Testis (tissue), 2 donors: ENCODE measurements around the gene USP16.

Experiments
- POLR2A ChIP-seq: fragments of 450-650 bp; IDR thresholded peaks from one replicate; pipeline ENCODE4 v1.6.1; 2017; ENCODE audit warnings: antibody characterized with exemption, mild to moderate bottlenecking, moderate library complexity
- TF ChIP-seq, protein P1 (sequence below), 3 experiments: fragments of 450-650 bp in 2 of 3; fragments of 200-600 bp in 1 of 3; sonication (generic) in 1 of 3; IDR thresholded peaks; one replicate each; pipeline ENCODE4 v1.5.1; 2016 to 2019; ENCODE audit warnings: antibody characterized with exemption in 3 of 3, mild to moderate bottlenecking in 2 of 3, moderate library complexity in 1 of 3

DNA sequence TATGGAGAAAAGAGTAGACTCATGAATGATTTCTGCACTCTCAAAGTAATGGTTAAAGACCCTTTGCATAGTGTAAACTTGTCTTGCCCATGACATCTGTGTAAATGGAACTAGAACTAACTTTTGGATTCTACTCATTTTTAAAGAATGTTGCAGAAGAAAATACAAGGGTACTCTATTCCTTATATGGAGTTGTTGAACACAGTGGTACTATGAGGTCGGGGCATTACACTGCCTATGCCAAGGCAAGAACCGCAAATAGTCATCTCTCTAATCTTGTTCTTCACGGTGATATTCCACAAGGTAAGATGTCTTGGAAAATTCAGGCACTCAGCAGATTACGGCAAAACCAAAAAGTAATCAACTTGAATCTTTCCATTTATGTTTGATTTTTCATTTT lies 29.2 kb downstream of the USP16 start:
- TF ChIP-seq, protein P1, sequence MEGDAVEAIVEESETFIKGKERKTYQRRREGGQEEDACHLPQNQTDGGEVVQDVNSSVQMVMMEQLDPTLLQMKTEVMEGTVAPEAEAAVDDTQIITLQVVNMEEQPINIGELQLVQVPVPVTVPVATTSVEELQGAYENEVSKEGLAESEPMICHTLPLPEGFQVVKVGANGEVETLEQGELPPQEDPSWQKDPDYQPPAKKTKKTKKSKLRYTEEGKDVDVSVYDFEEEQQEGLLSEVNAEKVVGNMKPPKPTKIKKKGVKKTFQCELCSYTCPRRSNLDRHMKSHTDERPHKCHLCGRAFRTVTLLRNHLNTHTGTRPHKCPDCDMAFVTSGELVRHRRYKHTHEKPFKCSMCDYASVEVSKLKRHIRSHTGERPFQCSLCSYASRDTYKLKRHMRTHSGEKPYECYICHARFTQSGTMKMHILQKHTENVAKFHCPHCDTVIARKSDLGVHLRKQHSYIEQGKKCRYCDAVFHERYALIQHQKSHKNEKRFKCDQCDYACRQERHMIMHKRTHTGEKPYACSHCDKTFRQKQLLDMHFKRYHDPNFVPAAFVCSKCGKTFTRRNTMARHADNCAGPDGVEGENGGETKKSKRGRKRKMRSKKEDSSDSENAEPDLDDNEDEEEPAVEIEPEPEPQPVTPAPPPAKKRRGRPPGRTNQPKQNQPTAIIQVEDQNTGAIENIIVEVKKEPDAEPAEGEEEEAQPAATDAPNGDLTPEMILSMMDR (IDR thresholded peaks at IDR 0.05), result no peak
- no peak for TF ChIP-seq POLR2A
